Adipocyte (in vitro differentiated cells): ENCODE results near the gene BTN3A1.
A peak's percentile ranks its signal among the peaks of the same experiment; 100 is the strongest.
"Not testable (repeated sequence)": the region's sequence is repeated elsewhere in the genome, so short reads cannot be mapped to it uniquely, and the experiment has no call there.

Experiments used
- DNase-seq: peaks from one replicate; pipeline ENCODE4 v3.0.0-alpha.2; 2015; ENCODE audit warnings: low read depth
- H3K27me3 ChIP-seq: replicated peaks from 2 replicates; pipeline ENCODE4 v1.7.0; 2013; ENCODE audit warnings: mild to moderate bottlenecking, low read length, moderate library complexity; ENCODE audit not compliant: control insufficient read depth, insufficient read depth
- H3K36me3 ChIP-seq: 2 replicates; pipeline ENCODE4 v1.7.0; 2013; ENCODE audit warnings: low read length, mild to moderate bottlenecking, moderate library complexity; ENCODE audit not compliant: control insufficient read depth, insufficient read depth, severe bottlenecking
- H3K4me1 ChIP-seq: 2 replicates; pipeline ENCODE4 v1.7.0; 2013; ENCODE audit warnings: mild to moderate bottlenecking, low read length, moderate library complexity; ENCODE audit not compliant: control insufficient read depth, insufficient read depth
- H3K4me3 ChIP-seq: 2 replicates; pipeline ENCODE4 v1.7.0; 2013; ENCODE audit warnings: mild to moderate bottlenecking, low read length, moderate library complexity
- H3K9ac ChIP-seq: 2 replicates; pipeline ENCODE4 v1.7.0; 2013; ENCODE audit warnings: mild to moderate bottlenecking, low read length, moderate library complexity
- H3K9me3 ChIP-seq: 2 replicates; pipeline ENCODE4 v1.7.0; 2013; ENCODE audit warnings: mild to moderate bottlenecking, low read length, moderate library complexity; ENCODE audit not compliant: control insufficient read depth

BTN3A1 gene

DNA sequence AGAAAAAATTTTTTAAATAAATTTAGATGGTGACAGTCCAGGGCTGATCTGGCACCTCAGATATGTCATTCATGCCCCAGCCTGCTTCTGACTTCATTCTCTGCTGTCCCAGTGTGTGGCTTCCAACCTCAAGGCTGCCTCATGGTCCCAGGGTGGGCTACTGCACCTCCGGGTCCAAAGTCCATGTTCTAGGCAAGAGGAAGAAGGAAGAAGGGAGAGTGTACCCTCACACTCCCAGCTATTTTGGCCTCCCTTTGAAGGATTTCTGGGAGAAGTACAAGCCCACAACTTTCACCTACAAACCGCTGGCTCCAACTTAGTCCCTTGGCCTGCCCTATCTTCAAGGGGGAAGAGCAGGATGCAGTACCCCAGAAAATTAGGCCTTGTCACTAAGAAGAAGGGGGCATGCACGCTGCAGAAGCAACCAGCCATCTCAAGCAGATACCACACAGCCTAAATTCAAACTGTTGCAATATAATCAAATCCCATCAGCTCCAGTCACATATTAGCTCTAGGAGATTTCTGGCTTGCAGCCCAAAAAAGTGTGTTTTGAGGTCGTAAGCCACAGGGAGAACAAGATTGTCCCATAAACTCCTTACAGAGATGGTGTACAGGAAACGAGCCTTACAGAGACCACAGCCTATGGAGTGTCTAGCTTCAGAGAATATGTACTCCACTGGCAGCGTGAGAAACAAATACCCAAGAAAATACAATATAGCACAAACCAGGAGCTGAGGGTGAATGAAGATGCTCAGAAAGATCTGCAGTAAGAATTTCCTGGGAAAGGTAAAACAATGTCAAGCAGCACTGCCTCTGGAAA lies 38.0 kb upstream of the BTN3A1 start:
- Histone ChIP-seq H3K4me3 (peak overlapping the region; percentile 97), H3K9me3 (no peaks in the 10 kb centered on the region), H3K9ac (peak overlapping the region; percentile 91), H3K4me1 (peaks cover 14% of the 10 kb centered on the region), H3K27me3 (no peaks in the 10 kb centered on the region), H3K36me3 (peaks cover under 1% of the 10 kb centered on the region)
- DNase-seq = peak; percentile 43

GRCh38 chr6:26365633-26365995 lies 36.5 kb upstream of the BTN3A1 start:
- Histone ChIP-seq H3K9ac (peak overlapping the region; percentile 91), H3K4me1 (peaks cover 14% of the 10 kb centered on the region), H3K36me3 (peaks cover 4% of the 10 kb centered on the region), H3K9me3 (no peaks in the 10 kb centered on the region), H3K27me3 (no peaks in the 10 kb centered on the region), H3K4me3 (peak overlapping the region; percentile 97)
- no peak for DNase-seq

DNA sequence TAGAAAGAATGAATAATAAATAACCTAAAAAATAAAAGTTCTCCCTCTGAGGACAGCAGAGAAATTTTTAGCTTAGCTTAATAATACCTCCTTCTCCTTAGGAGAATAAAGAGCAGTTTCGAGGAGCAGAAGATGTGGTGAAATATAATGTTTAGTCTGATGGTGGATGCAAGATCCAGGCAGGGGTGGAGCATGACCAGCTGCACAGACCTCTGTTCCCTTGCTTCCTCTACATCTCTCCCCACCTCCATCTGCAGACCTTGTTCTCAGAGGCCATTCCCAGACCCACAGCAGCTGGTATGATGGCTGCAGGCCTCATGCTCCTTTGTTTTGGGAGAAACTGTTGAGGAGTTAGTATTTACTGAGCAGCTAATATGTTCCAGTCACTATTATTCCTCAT lies 35.6 kb upstream of the BTN3A1 start:
- DNase-seq = no peak
- H3K9me3 ChIP-seq = no peaks in the 10 kb centered on the region
- peaks cover 14% of the 10 kb centered on the region for H3K4me1 ChIP-seq
- no peaks in the 10 kb centered on the region for H3K27me3 ChIP-seq
- no peak overlapping the region for H3K4me3 ChIP-seq
- peaks cover 4% of the 10 kb centered on the region for H3K36me3 ChIP-seq
- H3K9ac ChIP-seq = no peak overlapping the region

DNA sequence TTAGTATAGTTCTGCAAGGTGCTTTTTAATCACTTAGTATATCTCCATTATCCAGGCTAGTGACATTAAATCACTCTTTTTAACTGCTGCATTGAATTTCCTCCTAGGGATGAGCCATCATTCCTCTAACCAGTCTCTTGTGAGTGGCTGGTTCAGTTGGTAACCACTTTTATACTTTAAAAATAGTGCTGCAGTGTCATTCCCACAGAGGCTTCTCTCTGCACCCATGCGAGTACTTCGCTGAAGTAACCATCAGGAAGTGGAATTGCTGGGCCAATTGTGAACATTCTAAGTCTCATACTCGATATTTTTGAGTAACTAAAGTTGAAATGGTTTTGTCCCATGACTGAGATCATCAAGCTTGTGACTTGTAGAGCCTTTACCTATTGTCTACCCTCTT lies 35.0 kb upstream of the BTN3A1 start:
- Histone ChIP-seq H3K27me3 (no peaks in the 10 kb centered on the region), H3K4me1 (peaks cover 14% of the 10 kb centered on the region), H3K4me3 (no peak overlapping the region), H3K9ac (no peak overlapping the region), H3K9me3 (no peaks in the 10 kb centered on the region), H3K36me3 (peaks cover 4% of the 10 kb centered on the region)
- no peak for DNase-seq

- not testable (repeated sequence) for DNase-seq, H3K4me1 ChIP-seq, H3K9me3 ChIP-seq, H3K4me3 ChIP-seq, H3K27me3 ChIP-seq, H3K9ac ChIP-seq
- H3K36me3 ChIP-seq = peaks cover 13% of the 10 kb centered on the region
Measured at GRCh38 chr6:26371813-26372212, 30.3 kb upstream of the BTN3A1 start.

GRCh38 chr6:26372308-26373144 lies 29.5 kb upstream of the BTN3A1 start:
- Histone ChIP-seq H3K27me3 (no peaks in the 10 kb centered on the region), H3K4me1 (no peaks in the 10 kb centered on the region), H3K4me3 (no peak overlapping the region), H3K9me3 (no peaks in the 10 kb centered on the region), H3K36me3 (peaks cover 13% of the 10 kb centered on the region), H3K9ac (no peak overlapping the region)
- no peak for DNase-seq

GRCh38 chr6:26375270-26375669 lies 26.8 kb upstream of the BTN3A1 start:
- H3K36me3 ChIP-seq = peaks cover 9% of the 10 kb centered on the region
- H3K27me3 ChIP-seq = no peaks in the 10 kb centered on the region
- H3K4me3 ChIP-seq = no peak overlapping the region
- H3K4me1 ChIP-seq = peaks cover under 1% of the 10 kb centered on the region
- no peak for DNase-seq
- H3K9ac ChIP-seq = no peak overlapping the region
- H3K9me3 ChIP-seq = no peaks in the 10 kb centered on the region

DNA sequence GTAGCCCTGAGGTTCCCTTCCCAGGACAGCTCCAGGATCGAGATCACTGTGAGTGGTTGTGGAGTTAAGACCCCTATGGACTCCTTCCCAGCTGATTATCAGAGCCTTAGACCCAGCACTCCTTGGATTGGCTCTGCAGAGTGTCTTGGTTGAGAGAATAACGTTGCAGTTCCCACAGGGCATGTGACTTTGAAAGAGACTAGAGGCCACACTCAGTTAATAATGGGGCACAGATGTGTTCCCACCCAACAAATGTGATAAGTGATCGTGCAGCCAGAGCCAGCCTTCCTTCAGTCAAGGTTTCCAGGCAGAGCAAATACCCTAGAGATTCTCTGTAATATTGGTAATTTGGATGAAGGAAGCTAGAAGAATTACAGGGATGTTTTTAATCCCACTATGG lies 24.4 kb upstream of the BTN3A1 start:
- H3K36me3 ChIP-seq = peaks cover 9% of the 10 kb centered on the region

DNA sequence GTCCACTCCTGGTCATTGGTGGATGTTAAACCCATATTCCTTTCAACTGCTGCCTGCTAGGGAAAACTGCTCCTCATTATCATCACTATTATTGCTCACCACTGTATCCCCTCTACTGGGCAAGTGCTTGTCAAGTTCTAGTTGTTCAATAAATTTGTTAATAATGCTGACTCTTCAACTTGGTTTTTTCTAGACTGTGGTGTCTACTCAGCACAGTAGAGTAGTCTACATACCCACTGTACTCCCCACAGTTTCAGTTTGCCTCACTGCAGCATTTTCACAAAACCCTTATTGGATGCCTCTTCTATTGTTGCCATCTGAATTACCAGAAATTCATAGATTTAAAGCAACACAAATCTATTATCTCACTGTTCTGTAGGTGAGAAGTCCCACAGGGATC lies 23.9 kb upstream of the BTN3A1 start:
- not testable (repeated sequence) for H3K4me1 ChIP-seq, H3K27me3 ChIP-seq, H3K4me3 ChIP-seq, H3K9me3 ChIP-seq, H3K36me3 ChIP-seq, H3K9ac ChIP-seq, DNase-seq

More for the DNA sequence above, 24.4 kb upstream of the BTN3A1 start:
- DNase-seq = no peak
- no peak overlapping the region for H3K9ac ChIP-seq
- H3K9me3 ChIP-seq = no peaks in the 10 kb centered on the region
- H3K27me3 ChIP-seq = no peaks in the 10 kb centered on the region
- peaks cover 7% of the 10 kb centered on the region for H3K4me1 ChIP-seq
- no peak overlapping the region for H3K4me3 ChIP-seq

- Histone ChIP-seq H3K4me1 (peaks cover 13% of the 10 kb centered on the region), H3K27me3 (no peaks in the 10 kb centered on the region), H3K4me3 (no peak overlapping the region), H3K9me3 (no peaks in the 10 kb centered on the region), H3K36me3 (peaks cover 9% of the 10 kb centered on the region), H3K9ac (no peak overlapping the region)
- no peak for DNase-seq
Measured at GRCh38 chr6:26379292-26379691, 22.8 kb upstream of the BTN3A1 start.

- DNase-seq = no peak
- H3K4me1 ChIP-seq = peaks cover 13% of the 10 kb centered on the region
- peaks cover 4% of the 10 kb centered on the region for H3K36me3 ChIP-seq
- H3K27me3 ChIP-seq = no peaks in the 10 kb centered on the region
- H3K9ac ChIP-seq = no peak overlapping the region
- no peaks in the 10 kb centered on the region for H3K9me3 ChIP-seq
- H3K4me3 ChIP-seq = no peak overlapping the region
Measured at GRCh38 chr6:26379740-26380139, 22.3 kb upstream of the BTN3A1 start.
